ENCODE measurements around the gene THAP9. TPM values are rescaled to one million over a fixed set of nuclear protein-coding genes. Genes with fewer than 3 reads are reported as not detected.
A peak's percentile ranks its signal among the peaks of the same experiment; 100 is the strongest.

THAP9 gene
- total RNA-seq, 2 experiments from 2014 or later, result 3.8 to 4.3 TPM

DNA sequence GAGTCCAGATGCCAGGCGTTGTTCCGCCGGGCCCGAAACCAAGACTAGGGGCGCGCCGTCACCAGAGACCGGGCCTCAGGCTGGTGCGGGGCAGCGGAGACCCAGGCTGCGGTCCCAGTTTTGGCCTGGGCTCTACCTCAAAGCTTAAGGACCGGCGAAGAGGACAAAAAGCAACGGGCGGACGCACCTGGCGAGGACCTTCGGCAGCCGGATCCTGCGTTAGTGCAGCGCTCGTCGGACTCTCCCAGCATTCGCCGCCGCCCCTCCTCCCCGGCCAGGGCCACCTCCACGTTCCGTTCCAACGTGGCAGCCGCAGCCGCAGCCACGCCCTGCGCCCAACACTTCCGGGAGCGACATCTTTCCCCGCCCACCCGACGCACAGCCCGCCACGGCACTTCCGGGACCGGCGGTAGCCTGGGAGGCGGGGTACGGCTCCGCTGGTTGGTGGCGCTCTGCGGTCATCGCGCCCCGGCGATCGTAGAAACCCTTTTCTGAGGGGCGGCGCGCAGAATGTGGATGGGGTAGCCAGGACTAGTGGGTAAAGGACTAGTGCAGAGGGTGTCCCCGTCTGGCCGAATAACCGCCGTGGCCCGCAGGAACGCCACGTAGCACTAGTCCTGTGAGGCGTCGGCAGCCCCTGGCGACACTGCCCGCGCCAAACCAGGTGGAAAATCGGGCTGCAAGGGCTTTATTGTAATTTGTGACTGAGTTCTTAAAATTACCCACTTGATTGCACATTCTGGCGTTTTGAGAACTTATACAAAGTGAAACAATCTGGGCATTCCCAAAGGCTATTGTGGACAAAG is 9.4 kb upstream of the THAP9 start, which contains the start of gene SEC31A:
Gene SEC31A, minus strand, starts transcription at position 253 of the 806 bp plus-strand sequence. CDS start 9,217 bp downstream, outside the sequence.
- peak within 1 kb of the TSS; percentile 87 to 95 for H3K27ac ChIP-seq (ENCODE audit: low read depth in 1 of 2, low read length in 2 of 2)
- CTCF ChIA-PET, result interaction anchor here (1.3 kb wide), 1 partner anchor 9 kb away, joined by 4 read pairs; the partner anchor contains the start of gene THAP9
- H3K27ac Mint-ChIP-seq, result peak within 1 kb of the TSS; percentile 99
- H3K36me3 ChIP-seq (ENCODE audit: insufficient read depth, low read length), result peaks cover 22% of the 10 kb centered on the region
- H3K9me3 Mint-ChIP-seq, result no peaks in the 10 kb centered on the region
- TF ChIP-seq, protein P1, sequence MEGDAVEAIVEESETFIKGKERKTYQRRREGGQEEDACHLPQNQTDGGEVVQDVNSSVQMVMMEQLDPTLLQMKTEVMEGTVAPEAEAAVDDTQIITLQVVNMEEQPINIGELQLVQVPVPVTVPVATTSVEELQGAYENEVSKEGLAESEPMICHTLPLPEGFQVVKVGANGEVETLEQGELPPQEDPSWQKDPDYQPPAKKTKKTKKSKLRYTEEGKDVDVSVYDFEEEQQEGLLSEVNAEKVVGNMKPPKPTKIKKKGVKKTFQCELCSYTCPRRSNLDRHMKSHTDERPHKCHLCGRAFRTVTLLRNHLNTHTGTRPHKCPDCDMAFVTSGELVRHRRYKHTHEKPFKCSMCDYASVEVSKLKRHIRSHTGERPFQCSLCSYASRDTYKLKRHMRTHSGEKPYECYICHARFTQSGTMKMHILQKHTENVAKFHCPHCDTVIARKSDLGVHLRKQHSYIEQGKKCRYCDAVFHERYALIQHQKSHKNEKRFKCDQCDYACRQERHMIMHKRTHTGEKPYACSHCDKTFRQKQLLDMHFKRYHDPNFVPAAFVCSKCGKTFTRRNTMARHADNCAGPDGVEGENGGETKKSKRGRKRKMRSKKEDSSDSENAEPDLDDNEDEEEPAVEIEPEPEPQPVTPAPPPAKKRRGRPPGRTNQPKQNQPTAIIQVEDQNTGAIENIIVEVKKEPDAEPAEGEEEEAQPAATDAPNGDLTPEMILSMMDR (IDR thresholded peaks at IDR 0.05), result no peak
- H3K27me3 Mint-ChIP-seq, result no peaks in the 10 kb centered on the region
- ATAC-seq (ENCODE audit: poor library complexity) (peak; percentile 91), DNase-seq (peak; percentile 93 to 99 (median 96))
- no peaks in the 10 kb centered on the region for H3K27me3 ChIP-seq (ENCODE audit: control insufficient read depth in 1 of 2, insufficient read depth in 2 of 2, low read length in 2 of 2)
- H3K4me1 ChIP-seq (ENCODE audit: insufficient read depth, low read length), result peaks cover 11% of the 10 kb centered on the region
- intact Hi-C loops (cut with DNase I, micrococcal nuclease), result loop anchor here (1.0 to 10.0 kb wide), 5 partner anchors 9 to 606 kb away; partner anchors contain the start of genes LIN54 (in 2 of the 2), THAP9 (in 2 of the 2), COPS4 (in 1 of the 2) and HELQ (in 1 of the 2)
- peaks cover 51% of the 10 kb centered on the region for H3K36me3 Mint-ChIP-seq (ENCODE audit: low read depth)
- peak within 1 kb of the TSS; percentile 91 for H3K4me3 Mint-ChIP-seq
- POLR2A ChIA-PET, result interaction anchor here (1.0 to 4.2 kb wide), 6 partner anchors 9 to 564 kb away, joined by 3 to 51 read pairs (median 4); partner anchors contain the start of genes COPS4, HELQ, MRPS18C and THAP9
- H3K9me3 ChIP-seq (ENCODE audit: control insufficient read depth in 1 of 2, insufficient read depth in 1 of 2, low read length in 2 of 2), result no peaks in the 10 kb centered on the region
- peaks cover 49% of the 10 kb centered on the region for H3K4me1 Mint-ChIP-seq (ENCODE audit: low read depth)
- peak within 1 kb of the TSS; percentile 93 for H3K4me3 ChIP-seq (ENCODE audit: low read length)

DNA sequence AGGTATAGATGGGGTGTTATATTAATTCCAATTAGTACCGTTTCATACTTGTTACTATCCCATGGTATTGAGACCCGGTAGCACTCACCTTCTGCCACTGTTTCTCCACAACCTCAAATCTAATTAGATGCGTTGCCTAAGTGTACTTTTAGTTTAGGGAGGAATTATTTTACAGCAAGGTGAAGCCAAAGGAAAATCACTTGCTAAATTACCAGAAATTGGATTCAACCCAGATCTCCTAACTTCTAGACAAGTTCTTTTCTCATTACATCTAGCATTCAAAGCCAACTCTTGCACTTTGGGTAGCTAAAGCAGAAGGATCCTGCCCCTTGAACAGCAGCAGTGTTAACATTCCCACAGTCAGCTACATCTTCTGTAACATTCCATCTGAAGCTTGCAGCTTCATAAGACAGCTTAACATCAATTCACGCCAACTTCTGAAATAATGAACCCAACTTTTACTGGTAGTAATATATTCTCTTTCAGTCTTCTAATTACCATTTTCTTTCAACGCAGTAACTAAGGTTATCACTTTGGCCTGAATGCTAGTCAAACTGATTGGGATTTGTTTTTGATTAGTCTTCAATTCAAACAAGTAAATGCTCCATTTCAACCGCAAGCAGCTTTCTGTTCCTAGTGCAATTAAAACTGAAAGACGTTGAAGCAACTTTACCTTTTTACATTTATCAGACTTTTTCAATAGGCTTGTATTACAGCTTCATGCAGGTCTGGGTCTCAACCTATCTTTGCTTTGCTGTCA is 8.6 kb upstream of the THAP9 start:
- Histone ChIP-seq H3K4me3 (ENCODE audit: low read length) (peak overlapping the region; percentile 93), H3K27ac (ENCODE audit: low read depth in 1 of 2, low read length in 2 of 2) (peak overlapping the region; percentile 87 to 95), H3K4me1 (ENCODE audit: insufficient read depth, low read length) (peaks cover 11% of the 10 kb centered on the region), H3K27me3 (ENCODE audit: control insufficient read depth in 1 of 2, insufficient read depth in 2 of 2, low read length in 2 of 2) (no peaks in the 10 kb centered on the region), H3K9me3 (ENCODE audit: control insufficient read depth in 1 of 2, insufficient read depth in 1 of 2, low read length in 2 of 2) (no peaks in the 10 kb centered on the region), H3K36me3 (ENCODE audit: insufficient read depth, low read length) (peaks cover 26% of the 10 kb centered on the region)
- H3K9me3 Mint-ChIP-seq, result no peaks in the 10 kb centered on the region
- H3K4me3 Mint-ChIP-seq, result peak overlapping the region; percentile 91
- H3K4me1 Mint-ChIP-seq (ENCODE audit: low read depth), result peaks cover 47% of the 10 kb centered on the region
- no peaks in the 10 kb centered on the region for H3K27me3 Mint-ChIP-seq
- POLR2A ChIA-PET, result interaction anchor here (1.1 to 4.2 kb wide), 3 partner anchors 8 to 563 kb away, joined by 4 to 51 read pairs (median 5); partner anchors contain the start of genes COPS4 and THAP9
- CTCF ChIA-PET, result interaction anchor here (1.3 kb wide), 1 partner anchor 9 kb away, joined by 4 read pairs; the partner anchor contains the start of gene THAP9
- TF ChIP-seq, protein P1 (IDR thresholded peaks at IDR 0.05), result no peak
- peaks cover 53% of the 10 kb centered on the region for H3K36me3 Mint-ChIP-seq (ENCODE audit: low read depth)
- DNase-seq (no peak), ATAC-seq (ENCODE audit: poor library complexity) (no peak)
- peak overlapping the region; percentile 99 for H3K27ac Mint-ChIP-seq
- intact Hi-C loops (cut with DNase I, micrococcal nuclease), result loop anchor here (1.0 to 10.0 kb wide), 5 partner anchors 8 to 607 kb away; partner anchors contain the start of genes LIN54 (in 2 of the 2), THAP9 (in 2 of the 2), COPS4 (in 1 of the 2) and HELQ (in 1 of the 2)

DNA sequence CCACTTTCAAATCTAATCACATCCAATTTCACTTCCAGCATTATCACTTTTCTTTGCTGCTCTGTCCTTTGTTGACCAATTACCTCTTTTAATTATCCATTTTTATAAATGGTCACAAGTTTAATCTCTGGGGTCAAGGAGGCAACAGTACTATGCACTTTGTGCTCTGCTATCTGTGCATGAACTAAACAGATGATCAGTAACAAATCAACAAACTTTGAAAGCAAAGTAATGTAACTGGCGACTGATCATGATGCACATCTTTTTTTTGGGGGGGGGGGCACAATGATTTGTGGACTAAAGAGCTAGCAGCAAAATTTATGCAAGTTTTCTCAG is 8.1 kb upstream of the THAP9 start:
- peaks cover 45% of the 10 kb centered on the region for H3K4me1 Mint-ChIP-seq (ENCODE audit: low read depth)
- Histone ChIP-seq H3K9me3 (ENCODE audit: control insufficient read depth in 1 of 2, insufficient read depth in 1 of 2, low read length in 2 of 2) (no peaks in the 10 kb centered on the region), H3K27ac (ENCODE audit: low read depth in 1 of 2, low read length in 2 of 2) (no peak overlapping the region), H3K4me1 (ENCODE audit: insufficient read depth, low read length) (peaks cover 12% of the 10 kb centered on the region), H3K4me3 (ENCODE audit: low read length) (no peak overlapping the region), H3K27me3 (ENCODE audit: control insufficient read depth in 1 of 2, insufficient read depth in 2 of 2, low read length in 2 of 2) (no peaks in the 10 kb centered on the region), H3K36me3 (ENCODE audit: insufficient read depth, low read length) (peaks cover 31% of the 10 kb centered on the region)
- peak overlapping the region; percentile 91 for H3K4me3 Mint-ChIP-seq
- DNase-seq, result no peak
- no peak for ATAC-seq (ENCODE audit: poor library complexity)
- H3K36me3 Mint-ChIP-seq (ENCODE audit: low read depth), result peaks cover 56% of the 10 kb centered on the region
- no peaks in the 10 kb centered on the region for H3K27me3 Mint-ChIP-seq
- ChIA-PET POLR2A (interaction anchor here (1.1 to 4.2 kb wide), 3 partner anchors 8 to 563 kb away, joined by 4 to 51 read pairs (median 5); partner anchors contain the start of genes COPS4 and THAP9), CTCF (interaction anchor here (1.3 kb wide), 1 partner anchor 8 kb away, joined by 4 read pairs; the partner anchor contains the start of gene THAP9)
- TF ChIP-seq, protein P1 (IDR thresholded peaks at IDR 0.05), result no peak
- intact Hi-C loops (cut with DNase I, micrococcal nuclease), result loop anchor here in 1 of 2 experiments (5.0 to 10.0 kb wide), 2 partner anchors 565 to 608 kb away; partner anchors contain the start of genes HELQ and MRPS18C
- no peaks in the 10 kb centered on the region for H3K9me3 Mint-ChIP-seq
- peak overlapping the region; percentile 99 for H3K27ac Mint-ChIP-seq
